Hematopoietic multipotent progenitor cell treated with erythropoietin and hydrocortisone succinate and interleukin-3 and kit ligand, for 6 days (in vitro differentiated cells): ENCODE measurements around the gene CHMP3.

ENCODE experiments used
- DNase-seq: peaks from one replicate; pipeline ENCODE4 v3.0.0-alpha.2; 2015

The CHMP3 gene

GRCh38 chr2:86461042-86461743, 102.0 kb downstream of the CHMP3 start:
- DNase-seq = no peak

- DNase-seq = no peak
Observed at GRCh38 chr2:86455181-86455580, 108.1 kb downstream of the CHMP3 start.

GRCh38 chr2:86454238-86454637, 109.0 kb downstream of the CHMP3 start:
- DNase-seq = no peak

- DNase-seq = peak; percentile 87
Observed at GRCh38 chr2:86453836-86454235, 109.4 kb downstream of the CHMP3 start.
